ENCODE results near the gene ALDOC.

- TF ChIP-seq ZNF800 (CRISPR knock-in tag; IDR thresholded peaks at IDR 0.05) (no peak), XRCC5 (optimal IDR thresholded peaks at IDR 0.05; ENCODE audit: low read length) (no peak), KDM4B (CRISPR knock-in tag; IDR thresholded peaks at IDR 0.05) (no peak), ZFP36 (IDR thresholded peaks at IDR 0.05; ENCODE audit: borderline replicate concordance, low read depth, low read length, partially characterized antibody) (no peak), ATAD3A (CRISPR knock-in tag; IDR thresholded peaks at IDR 0.05) (no peak), MTA1 (CRISPR knock-in tag; IDR thresholded peaks at IDR 0.05; ENCODE audit: borderline replicate concordance) (no peak), CTCF (CRISPR knock-in tag; IDR thresholded peaks at IDR 0.05) (no peak)
Measured at GRCh38 chr17:28569446-28569845, 7.2 kb downstream of the ALDOC start.
